HG02588 (cell line): ENCODE results near the gene MELTF.
A peak's percentile ranks its signal among the peaks of the same experiment; 100 is the strongest.

Source experiments
- ATAC-seq: cut with Tn5 transposase; IDR thresholded peaks from one replicate; pipeline ENCODE4 v1.9.1; 2021; ENCODE audit warnings: mild to moderate bottlenecking, moderate library complexity; ENCODE audit not compliant: unreplicated experiment

MELTF gene

GRCh38 chr3:196995027-196995426 lies 34.6 kb downstream of the MELTF start:
- ATAC-seq = no peak

- no peak for ATAC-seq
Measured at GRCh38 chr3:196994056-196994455, 35.6 kb downstream of the MELTF start.

- no peak for ATAC-seq
Measured at GRCh38 chr3:196992461-196993065, 37.1 kb downstream of the MELTF start.

- ATAC-seq = no peak
Measured at GRCh38 chr3:196991581-196992460, 37.8 kb downstream of the MELTF start.

- no peak for ATAC-seq
Measured at GRCh38 chr3:196990601-196991007, 39.0 kb downstream of the MELTF start.

DNA sequence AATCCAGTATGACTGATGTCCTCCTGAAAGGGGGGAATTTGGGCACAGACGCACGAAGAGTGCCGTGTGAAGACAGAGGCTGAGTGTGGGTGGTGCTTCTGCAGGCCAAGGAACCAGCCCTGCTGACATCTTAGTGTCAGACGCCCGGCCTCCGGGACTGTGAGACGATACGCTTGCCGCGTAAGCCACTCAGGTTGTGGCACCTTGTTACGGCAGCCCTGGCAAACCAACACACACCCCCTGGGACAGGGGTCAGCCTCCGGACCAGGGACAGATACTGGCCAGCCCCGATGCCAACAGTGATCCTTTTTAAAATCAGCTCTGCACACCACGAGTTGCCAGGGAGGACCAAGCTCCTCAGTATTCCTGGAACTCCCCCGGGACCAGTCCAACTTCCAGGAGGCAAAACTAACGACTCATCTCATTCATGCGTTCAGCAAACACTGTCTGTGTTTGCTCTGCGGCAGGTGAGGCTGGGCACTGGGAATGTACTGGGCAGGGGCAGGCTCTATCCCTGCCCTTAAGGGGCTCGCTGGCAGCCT lies 39.8 kb downstream of the MELTF start:
- ATAC-seq = no peak

- ATAC-seq = no peak
Measured at GRCh38 chr3:196988241-196989029, 41.2 kb downstream of the MELTF start.

DNA sequence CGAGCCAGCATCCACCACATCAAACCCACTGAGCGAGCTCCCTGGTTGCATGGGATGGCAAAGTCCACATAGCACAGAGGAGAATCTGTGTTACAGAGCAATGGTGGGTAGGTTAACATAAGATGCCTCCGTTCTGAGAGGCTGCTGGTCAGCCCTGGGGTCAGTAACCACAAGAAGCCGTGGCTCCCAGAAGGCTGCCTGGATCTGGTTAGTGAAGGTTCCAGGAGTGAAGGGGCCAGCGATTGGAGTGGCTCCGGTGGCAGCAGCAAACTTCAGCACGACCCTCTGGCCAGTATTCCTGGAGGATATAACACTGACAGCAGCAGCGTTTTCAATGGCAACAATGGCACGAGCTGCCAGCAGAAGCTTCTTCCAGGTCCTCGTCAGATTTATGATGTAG lies 42.6 kb downstream of the MELTF start:
- ATAC-seq = no peak

DNA sequence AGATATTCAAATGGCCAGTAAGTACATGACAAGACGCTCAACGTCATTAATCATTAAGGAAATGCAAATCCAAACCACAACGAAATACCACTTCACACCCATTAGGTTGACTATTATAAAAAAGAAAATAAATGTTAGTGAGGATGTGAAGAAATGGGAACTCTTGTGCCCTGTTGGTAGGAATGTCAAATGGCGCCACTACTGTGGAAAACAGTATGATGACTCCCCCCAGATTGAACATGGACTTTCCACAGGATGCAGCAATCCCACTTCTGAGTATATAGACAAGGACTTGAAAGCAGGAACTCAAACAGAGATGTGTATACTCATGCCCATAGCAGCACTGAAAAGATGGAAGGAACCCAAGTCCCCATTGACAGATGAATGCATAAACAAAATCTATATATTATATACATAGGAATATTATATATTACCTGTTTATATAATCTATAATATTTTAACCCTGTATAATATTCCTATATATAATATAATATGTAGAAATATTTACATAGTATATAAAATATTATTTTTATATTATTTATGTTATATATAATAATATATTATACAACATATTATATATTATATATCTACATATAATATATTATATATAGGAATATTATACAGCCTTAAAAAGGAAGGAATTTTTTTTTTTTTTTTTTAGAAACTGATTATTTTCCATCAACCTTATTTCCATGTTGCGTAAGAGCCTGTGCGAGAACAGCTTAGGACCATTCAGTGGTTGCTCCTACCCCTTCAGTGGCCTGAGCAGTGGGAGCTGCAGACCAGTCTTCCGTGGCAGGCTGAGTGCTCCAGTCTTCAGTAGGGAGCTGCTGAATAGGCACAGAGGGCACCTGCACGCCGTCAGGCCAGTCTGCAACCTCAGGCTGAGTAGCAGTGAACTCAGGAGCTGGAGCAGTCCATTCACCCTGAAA lies 43.4 kb downstream of the MELTF start:
- no peak for ATAC-seq

DNA sequence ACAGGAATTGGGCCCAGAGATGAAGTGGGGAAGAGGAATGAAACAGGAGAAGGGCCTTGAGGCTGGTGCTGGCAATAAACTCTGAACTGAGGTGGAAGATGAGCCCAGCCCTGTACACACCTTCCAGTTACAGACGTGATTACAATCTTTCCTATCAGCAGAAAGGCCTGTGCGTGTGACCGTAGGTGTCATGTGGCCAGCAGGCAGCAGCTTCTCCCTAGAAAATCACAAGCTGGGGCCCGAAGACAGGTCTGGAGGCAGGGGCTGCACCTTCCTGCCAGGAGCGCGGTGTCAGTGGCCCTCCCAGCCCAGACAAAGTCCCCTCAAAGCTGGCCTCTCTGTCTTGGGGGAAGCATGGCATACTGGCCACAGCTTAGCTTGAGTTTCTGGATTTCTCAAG lies 44.3 kb downstream of the MELTF start:
- no peak for ATAC-seq

DNA sequence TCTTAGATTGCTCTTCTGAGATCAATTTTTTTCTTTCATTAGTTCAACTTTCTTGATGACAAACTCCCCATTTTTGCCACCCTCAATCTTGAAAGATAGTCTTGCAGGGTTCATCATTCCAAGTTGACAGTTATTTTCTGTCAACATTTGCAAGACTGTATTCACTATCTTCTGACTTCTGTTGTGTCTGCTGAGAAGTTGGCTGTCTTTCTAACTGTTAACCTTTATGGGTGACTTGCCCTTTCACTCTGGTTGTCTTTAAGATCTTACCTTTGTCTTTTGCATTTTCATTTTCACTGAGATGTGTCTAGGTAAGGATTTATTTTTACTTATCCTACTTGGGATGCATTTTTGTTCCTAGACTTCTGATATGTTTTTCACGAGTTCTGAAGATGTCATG lies 46.4 kb downstream of the MELTF start:
- ATAC-seq = no peak

DNA sequence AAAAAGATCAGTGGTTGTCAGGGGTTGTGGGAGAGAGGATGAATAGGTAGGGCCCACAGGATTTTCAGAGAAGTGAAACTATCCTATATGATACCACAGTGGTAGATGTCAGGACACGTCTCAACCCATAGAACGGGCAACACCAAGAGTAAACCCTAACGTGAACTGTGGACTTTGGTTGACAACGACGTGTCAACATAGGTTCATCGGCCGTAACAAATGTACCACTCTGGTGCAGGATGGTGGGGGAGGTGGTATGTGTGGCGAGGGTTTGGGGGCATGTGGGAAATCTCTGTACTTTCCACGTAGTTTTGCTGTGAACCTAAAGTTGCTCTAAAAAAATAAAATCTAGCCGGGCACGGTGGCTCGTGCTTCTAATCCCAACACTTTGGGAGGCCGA lies 48.0 kb downstream of the MELTF start:
- no peak for ATAC-seq

GRCh38 chr3:196979545-196979944 lies 50.1 kb downstream of the MELTF start:
- no peak for ATAC-seq

DNA sequence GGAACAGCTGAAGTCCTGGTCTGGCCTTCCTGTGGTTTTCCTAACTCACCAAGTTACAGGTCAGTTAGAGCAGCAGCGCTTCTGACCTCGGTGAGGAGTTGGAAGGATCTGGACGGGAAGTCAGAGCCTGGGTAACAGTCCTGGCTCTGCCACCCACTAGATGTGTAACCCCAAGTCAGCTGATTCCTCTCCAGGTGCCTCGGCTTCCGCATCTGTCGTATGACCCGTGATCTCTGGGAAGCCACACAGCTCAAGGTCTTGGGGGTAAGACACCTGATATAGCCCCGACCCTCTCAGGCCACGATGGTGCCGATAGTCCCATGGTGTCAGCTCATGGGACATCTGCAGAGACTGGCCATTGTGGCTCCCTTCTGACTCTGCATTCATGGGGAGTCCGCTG lies 52.7 kb downstream of the MELTF start:
- ATAC-seq = no peak

GRCh38 chr3:196975349-196975748 lies 54.3 kb downstream of the MELTF start:
- no peak for ATAC-seq

DNA sequence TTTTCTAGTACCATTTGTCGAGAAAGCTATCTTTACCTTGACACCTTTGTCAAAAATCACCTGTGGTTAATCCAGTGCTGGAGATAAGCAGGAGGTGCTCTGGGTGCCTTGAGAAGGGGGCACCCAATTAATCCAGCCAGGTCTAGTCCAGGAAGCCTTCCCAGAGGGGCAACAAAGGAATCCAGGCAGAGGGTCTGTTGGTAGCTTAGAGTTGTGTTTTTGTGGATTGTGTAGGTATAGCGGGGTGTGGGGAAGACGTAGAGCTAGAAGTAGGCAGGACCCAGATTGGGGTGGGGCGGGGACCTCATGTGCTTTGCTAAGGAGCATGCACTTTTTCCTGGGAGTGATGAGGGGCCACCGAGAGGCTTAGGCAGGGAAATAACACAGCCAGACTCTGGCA lies 55.0 kb downstream of the MELTF start:
- no peak for ATAC-seq

GRCh38 chr3:196971094-196971698 lies 58.4 kb downstream of the MELTF start:
- no peak for ATAC-seq

GRCh38 chr3:196970547-196971093 lies 59.0 kb downstream of the MELTF start:
- no peak for ATAC-seq

DNA sequence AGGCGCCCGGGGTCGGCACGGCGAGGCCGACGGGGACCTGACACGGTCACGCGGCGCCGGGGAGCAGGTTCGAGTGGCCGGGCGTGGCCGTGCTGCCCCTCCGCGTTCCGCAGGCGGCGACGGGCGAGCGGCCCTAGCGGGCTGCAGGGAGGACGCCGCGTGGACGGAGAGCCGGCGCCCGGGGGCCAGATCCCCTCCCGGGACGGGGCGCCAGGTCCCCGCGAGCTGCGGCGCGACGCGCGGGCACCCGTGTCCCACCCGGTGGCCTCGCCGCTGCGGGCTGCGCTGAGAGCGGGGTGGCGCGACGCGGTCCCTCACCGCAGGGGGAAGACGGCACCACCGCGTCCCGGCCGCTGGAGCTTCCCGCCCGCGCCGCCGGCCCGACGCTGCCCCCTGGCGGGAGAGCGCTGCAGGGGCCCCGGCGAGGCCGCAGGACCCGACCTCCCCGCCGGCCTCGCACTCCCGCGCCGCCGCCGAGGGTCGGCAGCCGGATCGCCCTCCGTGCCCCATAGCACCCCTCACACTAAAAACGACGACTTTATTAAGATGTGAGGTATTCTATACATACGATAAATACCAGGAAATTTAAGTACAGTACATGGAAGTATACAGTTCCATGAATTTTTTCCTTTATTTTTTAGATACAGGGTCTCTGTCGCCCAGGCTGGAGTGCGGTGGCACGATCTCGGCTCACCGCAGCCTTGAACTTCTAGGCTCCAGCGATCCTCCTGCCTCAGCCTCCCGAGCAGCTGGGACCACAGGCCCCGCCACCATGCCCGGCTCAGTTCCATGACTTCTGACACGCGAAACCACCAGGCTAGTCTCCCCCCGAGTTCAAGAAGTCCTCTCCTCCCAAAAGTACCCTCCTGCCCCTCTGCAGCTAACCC lies 59.7 kb downstream of the MELTF start:
- peak; percentile 53 for ATAC-seq
